Measurements from ENCODE around the gene NXN.
"Not testable (repeated sequence)": the region's sequence is repeated elsewhere in the genome, so short reads cannot be mapped to it uniquely, and the experiment has no call there.

The NXN gene

GRCh38 chr17:834136-834535 lies 145.4 kb downstream of the NXN start:
- no peak for DNase-seq (ENCODE audit: low spot score)

- DNase-seq (ENCODE audit: low spot score) = no peak
Observed at GRCh38 chr17:830950-831349, 148.6 kb downstream of the NXN start.

GRCh38 chr17:830381-830780 lies 149.2 kb downstream of the NXN start:
- no peak for DNase-seq (ENCODE audit: low spot score)

GRCh38 chr17:829614-830013 lies 150.0 kb downstream of the NXN start:
- not testable (repeated sequence) for DNase-seq (ENCODE audit: low spot score)

- no peak for DNase-seq (ENCODE audit: low spot score)
Observed at GRCh38 chr17:828761-829160, 150.8 kb downstream of the NXN start.

- DNase-seq (ENCODE audit: low spot score) = no peak
Observed at GRCh38 chr17:826778-827177, 152.8 kb downstream of the NXN start.

GRCh38 chr17:825216-825615 lies 154.4 kb downstream of the NXN start:
- no peak for DNase-seq (ENCODE audit: low spot score)

- no peak for DNase-seq (ENCODE audit: low spot score)
Observed at GRCh38 chr17:824378-824777, 155.2 kb downstream of the NXN start.

GRCh38 chr17:823501-823902 lies 156.1 kb downstream of the NXN start:
- DNase-seq (ENCODE audit: low spot score) = peak; percentile 49

GRCh38 chr17:819251-819650 lies 160.3 kb downstream of the NXN start:
- DNase-seq (ENCODE audit: low spot score) = no peak

- DNase-seq (ENCODE audit: low spot score) = no peak
Observed at GRCh38 chr17:814371-814770, 165.2 kb downstream of the NXN start.

- DNase-seq (ENCODE audit: low spot score) = no peak
Observed at GRCh38 chr17:812638-813204, 166.9 kb downstream of the NXN start.

- no peak for DNase-seq (ENCODE audit: low spot score)
Observed at GRCh38 chr17:811051-811784, 168.4 kb downstream of the NXN start.

GRCh38 chr17:807523-808294 lies 171.9 kb downstream of the NXN start:
- no peak for DNase-seq (ENCODE audit: low spot score)

GRCh38 chr17:806781-807522 lies 172.6 kb downstream of the NXN start:
- no peak for DNase-seq (ENCODE audit: low spot score)

- DNase-seq (ENCODE audit: low spot score) = no peak
Observed at GRCh38 chr17:806346-806745, 173.2 kb downstream of the NXN start.

GRCh38 chr17:805886-806285 lies 173.7 kb downstream of the NXN start:
- not testable (repeated sequence) for DNase-seq (ENCODE audit: low spot score)

- DNase-seq (ENCODE audit: low spot score) = no peak
Observed at GRCh38 chr17:804541-805435, 174.8 kb downstream of the NXN start.

- no peak for DNase-seq (ENCODE audit: low spot score)
Observed at GRCh38 chr17:802901-803881, 176.4 kb downstream of the NXN start.

- no peak for DNase-seq (ENCODE audit: low spot score)
Observed at GRCh38 chr17:802481-802880, 177.1 kb downstream of the NXN start.
